Sigmoid colon (tissue), 4 donors: ENCODE data around the gene ASCL2.

Experiments
- CTCF ChIP-seq, 4 experiments: fragments of 450-650 bp in 3 of 4; fragments of 200-600 bp in 1 of 4; IDR thresholded peaks; one replicate each; pipeline ENCODE4 v1.5.1; 2016 to 2019; ENCODE audit warnings: antibody characterized with exemption in 4 of 4, mild to moderate bottlenecking in 3 of 4, moderate library complexity in 2 of 4
- POLR2A ChIP-seq, 2 donors: fragments of 450-650 bp; IDR thresholded peaks; one replicate each; pipeline ENCODE4 v1.6.1; 2016; ENCODE audit warnings: antibody characterized with exemption in 2 of 2, mild to moderate bottlenecking in 2 of 2, moderate library complexity in 2 of 2
- POLR2AphosphoS5 ChIP-seq, 4 donors: sonication (generic); formaldehyde crosslinking; IDR thresholded peaks; one replicate each; pipeline ENCODE4 v1.6.1; 2017; ENCODE audit warnings: antibody characterized with exemption in 4 of 4

- TF ChIP-seq POLR2AphosphoS5 (IDR thresholded peaks at IDR 0.05) (no peak), CTCF (IDR thresholded peaks at IDR 0.05) (no peak), POLR2A (IDR thresholded peaks at IDR 0.05) (no peak)
These were observed 35.4 kb downstream of the ASCL2 start for GRCh38 chr11:2234963-2235362.
